ENCODE results near the gene KCTD11.
"Not testable (repeated sequence)": the region's sequence is repeated elsewhere in the genome, so short reads cannot be mapped to it uniquely, and the experiment has no call there.

The KCTD11 gene

DNA sequence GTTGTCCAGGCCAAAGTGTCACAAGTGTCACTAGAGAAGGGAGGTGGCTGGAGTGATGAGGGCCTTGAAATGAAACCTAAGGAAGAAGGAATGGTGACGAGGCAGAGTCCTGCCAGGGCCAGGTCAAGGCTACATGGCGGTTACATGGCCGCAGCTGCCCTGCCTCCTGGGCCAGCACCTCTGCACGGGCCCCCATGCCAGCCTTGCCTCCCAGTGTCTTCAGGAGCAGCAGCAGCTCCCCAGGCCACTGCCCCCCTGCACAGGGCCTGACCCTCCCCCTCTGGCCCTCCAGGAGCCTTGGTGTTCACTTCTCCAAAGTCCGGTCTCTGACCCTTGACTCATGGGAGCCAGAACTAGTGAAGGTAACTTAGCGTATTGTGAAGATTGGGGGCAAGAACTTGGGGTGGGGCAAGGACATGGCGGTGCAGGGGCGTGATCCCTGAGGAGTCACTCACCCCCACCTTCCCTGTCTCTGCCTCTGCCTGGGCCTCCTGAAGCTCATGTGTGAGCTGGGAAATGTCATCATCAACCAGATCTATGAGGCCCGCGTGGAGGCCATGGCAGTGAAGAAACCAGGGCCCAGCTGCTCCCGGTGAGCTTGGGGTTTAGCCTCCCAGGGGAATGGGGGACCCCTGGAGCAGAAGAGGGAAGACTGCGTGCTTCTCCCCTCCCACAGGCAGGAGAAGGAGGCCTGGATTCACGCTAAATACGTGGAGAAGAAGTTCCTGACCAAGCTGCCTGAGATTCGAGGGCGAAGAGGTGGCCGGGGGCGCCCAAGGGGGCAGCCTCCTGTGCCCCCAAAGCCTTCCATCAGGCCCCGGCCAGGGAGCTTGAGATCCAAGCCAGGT, 4.1 kb upstream of the KCTD11 start:
- no peak for DNase-seq

DNA sequence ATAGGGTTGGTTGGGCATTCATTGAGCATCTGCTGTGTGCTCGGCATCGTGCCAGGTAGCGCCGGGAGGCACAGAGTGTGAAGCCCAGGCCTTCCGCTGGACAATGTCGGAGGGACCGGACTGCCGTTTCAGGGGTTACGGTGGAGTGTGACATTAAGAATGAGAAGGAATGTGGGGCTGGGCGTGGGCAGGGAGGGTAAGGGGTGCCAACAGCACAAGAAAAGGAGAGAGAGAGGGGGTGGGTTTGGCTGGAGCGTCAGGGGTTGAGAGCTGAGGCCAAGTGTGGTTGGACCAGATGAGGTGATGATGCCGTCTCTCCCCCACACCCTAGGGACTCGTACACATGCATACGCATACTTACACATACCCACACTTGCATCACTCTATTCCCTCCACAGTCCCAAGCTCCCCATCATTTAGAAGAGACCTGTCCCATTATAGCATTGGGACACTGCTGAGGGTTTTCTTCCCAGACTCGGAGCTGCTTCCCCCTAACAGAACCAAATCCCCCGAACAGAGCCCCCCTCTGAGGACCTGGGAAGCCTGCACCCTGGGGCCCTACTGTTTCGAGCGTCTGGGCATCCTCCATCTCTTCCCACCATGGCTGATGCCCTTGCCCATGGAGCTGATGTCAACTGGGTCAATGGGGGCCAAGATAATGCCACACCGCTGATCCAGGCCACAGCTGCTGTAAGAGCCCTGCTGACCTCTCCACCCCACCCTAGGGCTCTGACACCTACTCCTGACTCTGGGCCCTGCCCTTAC, 3.3 kb upstream of the KCTD11 start:
- no peak for DNase-seq

DNA sequence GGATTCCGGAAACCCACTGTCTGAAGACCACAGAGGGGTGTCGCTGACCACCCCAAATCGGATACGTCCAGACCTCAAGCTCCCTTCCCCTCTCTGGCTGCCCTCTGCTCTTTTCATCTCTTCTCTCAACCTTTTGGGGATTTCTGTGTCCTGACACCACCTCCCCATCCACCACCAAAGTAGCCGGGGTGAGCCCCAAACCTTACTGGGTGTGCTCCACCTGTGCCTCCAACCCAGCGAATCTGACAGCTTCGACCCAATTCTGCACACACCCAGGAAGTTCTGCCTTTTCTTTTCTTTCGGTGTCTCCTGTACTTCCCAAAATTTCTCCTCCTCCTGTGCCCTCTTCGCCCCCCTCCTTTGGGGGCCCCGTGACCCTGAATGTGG, 534 bp downstream of the KCTD11 start:
- DNase-seq: no peak

DNA sequence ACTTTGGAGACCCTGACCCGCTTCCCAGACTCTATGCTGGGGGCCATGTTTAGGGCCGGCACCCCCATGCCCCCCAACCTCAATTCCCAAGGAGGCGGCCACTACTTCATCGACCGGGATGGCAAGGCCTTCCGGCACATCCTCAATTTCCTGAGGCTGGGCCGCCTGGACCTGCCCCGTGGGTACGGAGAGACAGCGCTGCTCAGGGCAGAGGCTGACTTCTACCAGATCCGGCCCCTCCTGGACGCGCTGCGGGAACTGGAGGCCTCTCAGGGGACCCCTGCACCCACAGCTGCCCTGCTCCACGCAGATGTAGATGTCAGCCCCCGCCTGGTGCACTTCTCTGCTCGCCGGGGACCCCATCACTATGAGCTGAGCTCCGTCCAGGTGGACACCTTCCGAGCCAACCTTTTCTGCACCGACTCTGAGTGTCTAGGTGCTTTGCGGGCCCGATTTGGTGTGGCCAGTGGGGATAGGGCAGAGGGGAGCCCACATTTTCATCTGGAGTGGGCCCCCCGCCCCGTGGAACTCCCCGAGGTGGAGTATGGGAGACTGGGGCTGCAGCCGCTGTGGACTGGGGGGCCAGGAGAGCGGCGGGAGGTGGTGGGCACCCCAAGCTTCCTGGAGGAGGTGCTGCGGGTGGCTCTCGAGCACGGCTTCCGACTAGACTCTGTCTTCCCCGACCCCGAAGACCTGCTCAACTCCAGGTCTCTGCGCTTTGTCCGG, 1.1 kb downstream of the KCTD11 start:
- no peak for DNase-seq

DNA sequence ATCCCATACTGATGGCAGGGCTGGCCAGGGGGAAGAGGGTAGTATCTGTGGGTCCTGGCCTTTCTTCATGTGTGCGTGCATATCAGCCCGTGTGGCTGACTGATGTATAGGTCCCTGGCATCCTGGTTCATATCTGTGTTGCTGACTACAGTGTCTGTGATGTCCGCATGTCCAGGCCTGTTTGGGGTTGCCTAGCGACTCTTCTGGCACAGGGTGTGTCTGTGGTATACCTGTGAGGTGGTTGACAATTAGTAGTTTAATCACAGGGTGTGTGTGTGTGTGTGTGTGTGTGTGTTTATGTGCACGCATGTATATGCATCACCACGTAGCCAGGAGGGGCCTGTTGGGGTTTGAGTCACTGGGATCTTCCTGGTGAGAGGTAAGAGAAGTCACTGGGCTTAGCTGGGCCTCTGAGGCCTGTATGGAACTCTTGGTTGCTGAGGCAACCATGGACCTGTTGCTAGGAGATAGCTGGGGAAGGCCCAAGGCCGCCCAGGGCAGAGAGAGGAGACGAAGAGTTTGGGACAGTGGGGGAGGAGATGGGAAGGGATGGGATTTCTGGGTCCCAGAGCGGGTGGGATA, 2.4 kb downstream of the KCTD11 start:
- DNase-seq: no peak

DNA sequence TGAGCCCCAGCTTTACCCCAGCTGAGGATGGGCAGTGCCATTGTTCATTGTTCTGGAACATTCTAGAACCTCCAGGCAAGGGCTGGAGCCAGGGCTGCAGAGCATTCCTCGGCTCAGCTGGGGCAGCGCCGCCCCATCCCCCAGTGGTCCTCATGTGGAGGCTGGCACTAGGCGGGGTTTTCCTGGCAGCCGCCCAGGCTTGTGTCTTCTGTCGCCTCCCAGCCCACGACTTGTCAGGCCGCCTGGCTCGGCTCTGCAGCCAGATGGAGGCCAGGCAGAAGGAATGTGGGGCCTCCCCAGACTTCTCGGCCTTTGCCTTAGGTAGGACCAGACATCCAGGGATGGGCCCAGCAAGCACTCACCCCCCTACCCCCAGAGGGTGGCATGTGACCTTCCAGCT, 3.1 kb downstream of the KCTD11 start, which contains the start of gene TMEM95:
Gene TMEM95 (plus strand): TSS at position 104 of the 400 bp plus-strand sequence. CDS start 49 bp downstream, at position 153.
- DNase-seq: no peak

DNA sequence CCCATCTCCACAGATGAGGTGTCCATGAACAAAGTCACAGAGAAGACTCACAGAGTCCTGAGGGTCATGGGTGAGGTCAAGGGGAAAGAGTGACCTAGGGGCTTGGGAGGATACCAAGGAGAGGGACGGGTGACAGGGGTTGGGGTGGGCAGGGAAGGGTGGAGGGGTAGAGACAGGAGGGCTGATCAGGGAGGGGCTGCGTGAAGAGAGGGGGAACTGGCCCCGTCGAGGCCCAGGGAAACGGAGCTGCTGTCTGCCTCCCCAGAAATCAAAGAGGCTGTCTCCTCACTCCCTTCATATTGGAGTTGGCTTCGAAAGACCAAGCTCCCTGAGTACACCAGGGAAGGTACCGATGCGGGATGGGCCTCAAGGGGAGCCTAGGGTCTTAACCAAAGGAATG, 3.6 kb downstream of the KCTD11 start:
- no peak for DNase-seq

DNA sequence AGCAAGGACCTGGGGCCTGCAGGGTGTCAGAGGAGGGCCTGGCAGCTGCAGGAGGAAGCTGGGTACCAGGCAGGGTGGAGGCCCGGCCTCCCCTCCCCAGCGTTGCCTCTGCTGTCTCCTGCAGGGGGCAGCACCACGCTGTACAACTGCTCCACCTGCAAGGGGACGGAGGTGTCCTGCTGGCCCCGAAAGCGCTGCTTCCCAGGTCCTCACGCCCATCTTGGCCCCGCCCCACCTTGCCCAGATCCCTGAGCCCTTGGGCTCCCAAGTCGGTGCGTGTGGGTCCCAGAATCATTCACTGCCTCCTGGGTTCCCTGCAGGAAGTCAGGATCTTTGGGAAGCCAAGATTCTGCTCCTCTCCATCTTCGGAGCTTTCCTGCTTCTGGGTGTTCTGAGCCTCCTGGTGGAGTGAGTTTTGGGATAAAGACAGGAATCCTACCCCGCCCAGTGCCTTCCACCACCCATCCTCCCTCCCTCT, 4.1 kb downstream of the KCTD11 start:
- peak; percentile 79 for DNase-seq

DNA sequence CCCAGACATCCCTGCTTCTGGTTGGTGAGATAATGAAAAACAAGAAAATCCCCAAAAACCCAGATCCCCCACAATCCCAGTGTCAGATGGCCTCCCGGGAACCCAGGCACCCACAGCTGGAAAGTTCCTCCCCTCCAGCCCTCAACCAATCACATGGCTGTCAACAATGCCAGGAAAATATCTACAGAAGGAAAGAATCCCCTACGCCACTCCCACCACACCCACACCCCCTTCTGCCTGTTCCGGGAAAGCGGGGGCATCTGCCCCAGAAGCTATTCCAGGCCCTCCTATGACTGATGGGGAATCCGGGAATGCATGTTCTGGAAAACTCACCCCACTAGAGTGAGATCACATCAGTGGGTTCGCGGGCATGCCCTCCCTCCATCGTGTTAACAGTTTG, 4.8 kb downstream of the KCTD11 start:
- DNase-seq: no peak

DNA sequence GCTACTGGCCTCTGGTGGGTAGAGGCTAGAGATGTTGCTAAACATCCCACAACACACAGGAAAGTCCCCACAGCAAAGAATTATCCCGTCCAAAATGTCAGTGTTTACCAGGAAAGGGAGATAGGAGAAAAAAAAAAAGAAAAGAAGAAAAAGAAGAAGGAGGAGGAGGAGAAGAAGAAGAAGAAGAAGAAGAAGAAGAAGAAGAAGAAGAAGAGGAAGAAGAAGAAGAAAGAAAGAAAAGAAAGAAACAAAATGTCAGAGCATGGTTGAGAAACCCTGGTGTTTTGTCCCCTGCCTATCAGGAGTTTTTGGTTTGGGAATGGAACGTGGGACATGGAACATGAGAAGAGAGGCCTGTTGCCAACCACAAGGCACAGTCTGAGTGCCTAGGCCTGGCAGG, 5.4 kb downstream of the KCTD11 start:
- no peak for DNase-seq

DNA sequence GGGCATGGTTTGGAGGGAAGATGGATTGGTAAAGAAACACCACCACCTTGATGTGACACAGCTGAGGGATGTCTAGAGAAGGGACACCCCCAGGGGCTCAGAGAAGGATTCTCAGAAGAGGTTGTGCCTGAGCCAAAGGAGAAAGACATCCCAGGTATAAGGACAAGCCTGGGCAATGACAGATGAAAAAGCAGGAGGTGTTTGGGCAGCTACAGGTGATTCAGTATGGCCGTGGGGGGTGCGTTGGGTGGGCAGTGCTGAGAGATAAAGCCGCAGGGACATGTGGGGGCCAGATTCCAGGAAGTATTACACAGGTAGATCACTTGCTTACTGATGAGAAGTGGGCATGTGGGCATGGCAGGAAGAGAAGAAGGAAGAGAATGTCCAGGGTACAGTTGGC, 9.9 kb downstream of the KCTD11 start:
- DNase-seq: no peak

DNA sequence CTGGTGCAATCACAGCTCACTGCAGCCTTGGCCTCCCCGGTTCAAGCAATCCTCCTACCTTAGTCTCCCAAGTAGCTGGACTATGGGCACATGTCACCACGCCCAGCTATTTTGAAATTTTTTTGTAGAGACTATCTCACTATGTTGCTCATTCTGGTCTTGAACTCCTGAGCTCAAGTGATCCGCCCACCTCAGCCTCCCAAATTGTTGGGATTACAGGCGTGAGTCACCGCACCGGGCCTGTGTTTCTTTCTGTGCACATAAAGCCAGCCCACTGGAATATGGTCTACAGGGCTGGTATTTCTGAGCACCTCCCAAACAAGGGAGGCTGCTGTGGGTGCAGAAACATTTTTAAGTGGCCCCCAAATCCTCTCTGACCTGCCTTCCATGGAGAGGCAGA, 11.3 kb downstream of the KCTD11 start:
- DNase-seq: no peak

DNA sequence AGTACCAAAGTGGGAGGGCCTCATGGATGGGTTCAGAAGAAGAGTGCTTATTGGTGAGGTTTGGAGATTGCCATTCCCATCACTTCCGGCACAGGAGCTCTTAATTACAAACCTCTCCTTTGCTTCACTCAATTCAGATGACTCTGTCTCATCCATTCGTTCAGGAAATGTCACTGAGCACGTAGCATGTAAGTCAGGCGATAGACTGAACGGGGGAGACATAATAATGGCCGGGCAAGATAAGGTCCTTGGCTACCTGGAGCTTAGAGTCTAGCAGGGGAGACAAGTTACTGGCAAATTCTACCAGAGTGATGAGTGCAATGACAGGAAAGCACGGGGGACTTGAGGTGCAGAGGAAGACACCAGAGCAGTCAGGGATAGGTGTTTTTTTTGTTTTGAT, 14.0 kb downstream of the KCTD11 start:
- DNase-seq: not testable (repeated sequence)

DNA sequence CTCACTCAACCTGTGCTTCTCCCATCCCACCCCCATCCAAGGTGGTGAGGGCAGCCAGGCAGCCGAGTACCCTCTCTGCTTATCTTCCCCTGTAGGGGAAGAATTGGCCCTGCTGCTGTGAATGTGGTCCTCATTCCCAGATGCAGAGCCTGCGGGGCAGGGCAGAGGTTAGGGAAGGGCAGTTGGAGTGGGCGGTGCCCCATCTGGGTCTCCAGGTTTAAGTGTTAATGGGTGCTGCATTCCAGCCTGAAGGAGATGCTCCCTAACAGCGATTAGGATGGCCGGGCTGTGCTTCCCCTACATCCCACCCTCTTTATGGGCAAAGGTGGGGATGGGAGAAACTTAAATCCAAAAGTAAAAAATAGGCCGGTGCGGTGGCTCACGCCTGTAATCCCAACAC, 15.1 kb downstream of the KCTD11 start:
- DNase-seq: no peak

DNA sequence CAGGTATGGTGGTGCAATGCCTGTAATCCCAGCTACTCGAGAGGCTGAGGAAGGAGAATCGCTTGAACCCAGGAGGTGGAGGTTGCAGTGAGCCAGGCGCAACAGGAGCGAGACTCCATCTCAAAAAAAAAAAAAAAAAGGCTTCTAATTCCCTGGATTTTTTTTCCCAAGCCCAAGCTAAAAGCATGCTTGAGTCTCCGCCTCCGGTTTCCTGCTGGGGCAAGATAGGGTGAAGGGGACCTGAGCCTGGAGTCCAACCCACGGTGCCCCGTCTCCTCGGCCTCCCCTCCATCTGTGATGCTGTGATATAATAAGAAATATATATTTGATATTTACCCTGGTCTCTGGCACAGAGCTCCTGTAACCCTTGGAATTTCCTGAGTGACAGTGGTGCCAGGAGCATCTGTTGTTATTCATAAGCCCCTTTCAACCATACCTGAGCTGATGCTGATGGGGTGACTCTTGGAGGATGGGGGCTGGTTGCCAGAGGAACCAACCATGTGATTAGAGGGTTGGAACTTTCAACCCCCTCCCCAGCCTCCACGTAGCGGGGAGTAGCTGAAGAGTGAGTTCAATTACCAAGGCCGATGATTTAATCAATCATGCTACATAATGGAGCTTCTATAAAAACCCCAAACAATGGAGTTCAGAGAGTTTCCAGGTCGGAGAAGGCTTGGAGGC, 16.1 kb downstream of the KCTD11 start:
- DNase-seq: no peak

DNA sequence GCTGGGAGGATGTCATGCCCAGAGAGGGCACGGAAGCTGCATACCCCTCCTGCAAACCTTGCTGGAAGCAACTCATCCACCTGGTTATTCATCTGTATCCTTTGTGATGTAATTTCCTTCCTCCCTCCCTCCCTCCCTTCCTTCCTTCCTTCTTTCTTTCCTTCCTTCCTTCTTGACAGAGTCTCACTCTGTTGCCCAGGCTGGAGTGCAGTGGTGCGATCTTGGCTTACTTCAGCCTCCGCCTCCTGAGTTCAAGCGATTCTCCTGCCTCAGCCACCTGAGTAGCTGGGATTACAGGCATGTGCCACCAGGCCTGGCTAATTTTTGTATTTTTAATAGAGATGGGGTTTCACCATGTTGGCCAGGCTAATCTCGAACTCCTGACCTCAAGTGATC, 16.6 kb downstream of the KCTD11 start:
- DNase-seq: not testable (repeated sequence)

DNA sequence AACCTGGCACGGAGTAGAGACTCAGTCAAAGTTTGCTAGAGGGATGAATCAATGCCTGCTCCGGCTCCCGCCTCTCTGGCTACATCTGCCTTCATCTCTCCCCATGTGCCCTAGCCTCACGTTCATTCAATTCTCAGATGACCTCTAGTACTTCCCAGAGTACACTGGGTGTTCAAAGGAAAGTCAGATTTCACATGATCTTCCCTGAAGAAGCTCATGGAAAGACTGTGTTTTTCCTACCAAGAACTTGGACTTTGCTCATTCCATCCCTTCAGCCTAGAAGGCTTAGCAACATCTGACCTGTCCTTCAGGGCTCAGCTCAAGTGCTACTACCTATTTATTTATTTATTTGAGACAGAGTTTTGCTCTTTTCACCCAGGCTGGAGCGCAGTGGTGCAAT, 17.9 kb downstream of the KCTD11 start:
- no peak for DNase-seq

DNA sequence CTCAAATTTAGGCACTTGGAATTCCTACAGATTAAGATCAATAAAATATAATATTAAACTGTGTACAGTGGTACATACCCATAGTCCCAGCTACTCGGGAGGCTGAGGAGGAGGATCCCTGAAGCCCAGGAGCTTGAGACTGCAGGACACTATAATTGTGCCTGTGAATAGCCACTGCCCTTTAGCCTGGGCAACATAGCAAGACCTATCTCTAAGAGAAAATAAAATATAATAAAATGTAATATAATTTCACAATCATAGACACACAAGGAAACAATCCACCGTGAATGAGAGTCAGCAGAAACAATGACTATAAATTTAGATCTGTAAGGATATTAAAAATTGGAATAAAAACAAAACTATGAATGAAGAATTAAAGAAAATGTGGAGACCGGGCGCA, 18.9 kb downstream of the KCTD11 start:
- no peak for DNase-seq

DNA sequence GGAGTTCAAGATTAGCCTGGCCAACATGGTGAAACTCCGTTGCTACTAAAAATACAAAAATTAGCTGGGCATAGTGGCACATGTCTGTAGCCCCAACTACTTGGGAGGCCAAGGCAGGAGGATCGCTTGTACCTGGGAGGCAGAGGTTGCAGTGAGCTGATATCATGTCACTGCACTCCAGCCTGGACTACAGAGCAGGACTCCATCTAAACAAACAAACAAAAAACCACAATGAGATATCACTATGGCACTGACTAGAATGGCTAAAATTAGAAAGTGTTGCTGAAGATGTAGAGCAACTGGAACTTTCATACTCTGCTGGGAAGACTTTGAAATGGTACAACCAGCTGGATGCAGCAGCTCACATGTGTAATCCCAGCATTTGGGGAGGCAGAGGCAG, 22.4 kb downstream of the KCTD11 start:
- DNase-seq: no peak

DNA sequence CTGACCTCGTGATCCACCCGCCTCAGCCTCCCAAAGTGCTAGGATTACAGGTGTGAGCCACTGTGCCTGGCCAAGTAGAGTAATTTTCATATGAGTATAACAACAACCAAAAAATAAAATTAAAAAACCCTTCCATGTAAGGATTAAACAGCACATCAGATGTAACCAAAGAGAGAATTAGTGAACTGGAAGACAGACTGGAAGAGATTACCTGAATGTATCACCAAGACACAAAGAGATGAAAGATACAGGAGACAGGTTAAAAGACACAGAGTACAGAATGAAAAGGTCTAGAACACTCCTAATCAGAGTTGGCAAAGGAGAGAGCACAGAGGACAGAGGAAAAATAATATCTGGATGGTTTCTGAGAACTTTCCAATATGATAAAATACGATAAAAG, 27.2 kb downstream of the KCTD11 start:
- no peak for DNase-seq

DNA sequence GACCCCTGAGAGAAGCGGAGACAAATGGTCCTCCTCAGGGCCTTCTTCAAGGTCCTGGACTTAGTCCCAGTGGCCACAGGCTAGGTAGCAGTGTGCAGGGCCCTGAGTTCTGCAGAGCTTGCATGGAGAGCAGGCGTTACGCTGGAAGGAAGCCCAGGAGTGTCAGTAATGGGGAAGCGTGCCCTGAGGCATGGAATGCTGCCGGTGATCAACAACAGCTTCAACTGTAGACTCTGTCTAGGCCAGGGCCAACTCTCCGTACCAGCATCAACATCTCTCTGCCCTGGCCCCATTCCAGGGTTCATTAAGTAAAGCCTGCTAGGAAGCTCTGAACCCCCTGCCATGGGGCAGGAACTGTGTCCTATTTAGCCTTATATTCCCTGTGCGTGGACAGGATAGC, 28.4 kb downstream of the KCTD11 start:
- no peak for DNase-seq

DNA sequence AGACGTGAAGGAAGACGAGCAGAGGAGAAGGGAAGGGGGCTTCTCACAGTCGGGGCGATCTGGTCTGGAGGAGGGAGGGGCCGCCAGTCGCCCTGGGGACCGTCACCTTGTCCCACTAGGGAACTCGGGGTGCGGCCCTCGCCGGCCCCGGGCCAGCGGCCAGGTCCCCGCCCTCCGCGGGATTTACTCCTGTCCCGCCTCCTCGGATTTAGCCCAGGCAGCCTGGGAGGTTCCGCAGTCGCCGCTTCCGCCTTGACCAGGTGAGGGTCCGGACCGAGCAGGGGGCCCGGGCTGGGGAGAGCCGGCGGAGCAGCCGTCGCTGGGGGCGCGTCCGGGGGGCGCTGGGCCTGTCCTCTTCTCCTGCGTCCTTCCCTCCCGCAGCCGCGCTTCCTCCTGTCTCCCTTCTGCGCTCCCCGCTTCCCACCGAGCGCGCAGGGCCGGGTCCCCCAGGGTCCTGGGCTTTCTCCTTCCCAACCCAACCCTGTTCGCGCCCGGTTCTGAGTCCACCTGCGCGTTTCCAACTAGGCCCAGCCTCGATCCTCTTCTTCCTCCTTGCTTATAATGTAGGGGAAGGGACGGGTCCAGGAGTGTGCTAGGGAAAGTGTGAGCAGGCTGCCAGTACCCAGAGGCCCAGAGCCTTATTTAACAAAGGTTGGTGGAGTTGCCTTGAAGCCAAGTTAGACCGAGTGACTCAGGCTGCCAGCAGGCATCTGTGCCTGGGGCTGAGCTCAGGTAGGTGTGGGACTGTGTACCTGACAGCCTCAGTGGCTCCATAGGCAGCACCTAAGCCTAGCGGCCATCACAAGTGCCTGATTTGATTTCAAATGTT, 29.1 kb downstream of the KCTD11 start, which contains the start of gene TNK1:
Gene TNK1 (plus strand): TSS at position 235 of the 829 bp plus-strand sequence. CDS start 1,838 bp downstream, outside the sequence.
- no peak for DNase-seq

All from activated T-cell treated with anti-CD3 and anti-CD28 coated beads for 4 hours (primary cell).